Stimulated activated naive CD8-positive, alpha-beta T cell treated with anti-CD3 and anti-CD28 coated beads, Interleukin-15, Interleukin-2, amounts not matched to agents 100 U/mL and 50 U/mL, for 24 hours (primary cell): Measurements from ENCODE around the gene PROZ.
A peak's percentile ranks its signal among the peaks of the same experiment; 100 is the strongest.

Experiments
- ATAC-seq: fragments of 150-1000 bp; cut with Tn5 transposase; one replicate; pipeline ENCODE4 v1.10.0; 2021
- DNase-seq: peaks from one replicate; pipeline ENCODE4 v3.0.0; 2021

The PROZ gene

DNA sequence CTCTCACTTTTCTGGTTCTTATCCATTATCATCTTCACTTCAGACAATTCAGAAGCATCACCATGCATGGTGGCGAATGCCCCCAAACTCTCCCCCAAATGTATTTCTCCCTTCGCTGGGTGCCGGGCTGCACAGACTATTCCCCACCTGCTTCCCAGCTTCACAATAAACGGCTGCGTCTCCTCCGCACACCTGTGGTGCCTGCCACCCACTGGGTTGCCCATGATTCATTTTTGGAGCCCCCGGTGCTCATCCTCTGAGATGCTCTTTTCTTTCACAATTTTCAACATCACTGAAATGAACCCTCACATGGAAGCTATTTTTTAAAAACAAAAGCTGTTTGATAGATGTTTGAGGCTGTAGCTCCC is 38.6 kb upstream of the PROZ start:
- ATAC-seq: no peak
- no peak for DNase-seq

DNA sequence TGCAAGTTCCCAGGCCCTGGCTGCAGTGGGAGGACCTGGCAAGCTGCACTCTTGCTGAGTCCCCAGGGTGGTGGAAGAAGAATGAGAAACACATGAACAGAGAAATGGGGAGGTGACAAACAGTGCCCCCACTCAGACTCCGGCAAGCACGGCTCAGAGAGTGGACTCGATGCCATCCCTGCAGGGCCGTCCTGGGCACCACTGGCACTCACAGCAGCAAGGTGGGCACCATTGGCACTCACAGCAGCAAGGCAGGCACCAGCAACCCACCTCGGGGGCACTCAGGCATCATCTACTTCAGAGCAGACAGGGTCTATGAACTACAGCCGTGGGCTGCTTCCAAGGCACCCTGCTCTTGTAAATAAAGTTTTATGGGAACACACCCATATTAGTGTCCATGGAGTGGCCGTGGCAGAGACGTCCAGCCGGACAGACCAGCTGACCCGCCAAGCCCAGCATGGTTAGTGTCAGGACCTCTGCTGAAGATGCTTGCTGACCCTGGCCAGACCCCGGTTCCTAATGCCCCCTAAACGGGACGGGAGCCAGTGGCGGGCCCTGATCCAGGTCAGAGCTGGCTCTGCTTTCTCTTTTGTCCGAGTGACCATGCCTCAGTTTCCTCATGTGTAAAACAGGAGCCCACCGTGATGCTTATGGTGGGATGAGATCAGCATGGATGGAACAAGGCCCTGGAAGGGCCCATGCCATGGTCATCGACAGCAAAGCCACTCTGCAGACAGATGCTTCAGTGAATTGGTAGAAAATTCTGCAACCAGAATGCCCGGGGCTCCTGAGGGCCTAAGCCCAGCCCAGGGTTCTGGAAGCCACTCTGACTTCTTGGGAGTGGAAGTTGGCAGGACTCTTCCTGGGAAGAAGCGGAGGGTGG is 37.9 kb upstream of the PROZ start:
- ATAC-seq (no peak), DNase-seq (no peak)

DNA sequence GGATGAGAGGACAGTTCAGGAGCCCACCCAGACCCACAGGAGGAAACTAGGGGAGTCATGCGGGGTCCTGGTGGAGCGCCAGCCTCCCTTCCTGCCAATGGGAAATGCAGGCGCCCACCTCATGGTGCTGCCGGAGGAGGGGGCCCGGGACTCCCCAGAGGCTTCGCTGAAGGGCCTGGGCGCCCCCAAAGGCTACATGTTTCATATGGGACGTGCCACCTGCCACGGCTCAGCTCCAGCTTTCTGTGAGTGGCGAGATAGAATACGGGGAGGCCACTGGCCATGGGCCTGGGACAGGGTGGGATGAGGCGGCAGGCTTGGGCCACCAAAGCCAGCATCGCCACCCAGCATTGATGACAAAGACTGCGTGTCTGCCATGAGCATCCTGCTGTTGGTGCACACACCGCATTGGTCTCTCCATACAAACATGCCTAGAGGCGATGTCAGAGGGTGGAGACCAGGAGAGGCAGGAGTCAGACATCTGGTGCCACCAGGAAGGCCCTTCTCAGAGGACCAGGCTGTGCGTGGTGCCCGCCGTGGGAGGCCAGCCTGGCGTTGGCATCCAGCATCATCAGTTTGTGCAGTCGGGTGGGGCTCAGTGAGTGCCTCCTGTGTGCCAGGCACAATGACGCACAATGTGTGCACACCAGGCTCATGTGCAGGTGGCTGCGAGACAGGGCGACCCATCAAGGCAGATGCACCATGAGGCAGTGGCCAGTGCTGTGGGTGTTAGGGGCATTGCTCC is 37.1 kb upstream of the PROZ start:
- ATAC-seq: no peak
- DNase-seq: no peak

DNA sequence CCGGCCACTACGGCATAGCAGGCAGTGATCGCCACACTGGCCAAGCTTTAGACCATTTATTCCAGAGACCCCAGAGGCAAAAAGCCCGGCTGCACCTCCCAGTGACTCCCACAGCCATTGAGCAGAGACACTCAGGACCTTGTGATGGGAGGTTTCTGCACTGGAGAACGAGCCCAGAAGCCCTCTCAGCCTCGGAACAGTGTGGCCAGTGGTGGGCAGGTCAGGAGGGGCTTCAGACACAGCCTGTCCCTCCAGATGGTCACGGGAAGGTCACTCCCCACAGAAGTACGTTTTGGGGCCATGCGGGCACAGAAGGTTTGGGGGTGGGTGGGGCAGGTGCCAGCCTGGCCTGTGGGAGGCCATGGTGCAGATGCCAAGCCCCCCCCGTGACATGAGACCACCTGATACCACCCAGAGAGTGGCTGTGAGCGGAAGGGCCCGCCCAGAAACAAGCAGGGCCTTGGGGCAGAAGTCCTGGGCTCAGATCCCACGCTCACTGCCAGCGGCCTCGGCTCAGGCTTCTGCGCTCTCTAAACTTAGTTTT is 36.4 kb upstream of the PROZ start:
- ATAC-seq: no peak
- DNase-seq: no peak

DNA sequence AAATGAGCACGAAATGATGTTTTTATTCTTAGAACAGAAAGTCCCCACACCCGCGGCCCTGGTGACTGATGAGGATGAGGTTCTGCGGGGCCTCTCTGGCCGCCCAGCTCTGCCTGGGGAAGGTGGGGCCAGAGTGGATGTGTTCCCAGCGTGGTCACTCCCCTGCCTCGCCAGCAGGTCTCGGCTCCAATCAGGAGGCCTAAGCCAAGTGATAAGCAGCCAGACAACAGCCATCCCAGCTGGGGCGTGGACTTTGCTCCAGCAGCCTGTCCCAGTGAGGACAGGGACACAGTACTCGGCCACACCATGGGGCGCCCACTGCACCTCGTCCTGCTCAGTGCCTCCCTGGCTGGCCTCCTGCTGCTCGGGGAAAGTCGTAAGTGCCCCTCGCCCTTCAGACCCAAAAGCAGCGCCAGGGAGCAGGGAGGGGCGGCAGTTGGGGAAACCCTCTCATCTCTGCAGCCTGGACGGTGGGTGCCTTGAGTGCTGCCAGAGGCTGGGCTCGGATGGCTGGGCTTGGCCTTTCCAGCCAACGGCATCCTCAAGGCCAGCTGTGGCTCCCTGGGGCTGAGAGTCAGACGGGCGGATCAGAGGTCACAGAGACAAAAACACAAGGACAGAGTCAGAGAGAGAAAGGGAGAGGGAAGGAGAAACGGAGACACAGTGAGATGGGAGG is 35.8 kb upstream of the PROZ start, which contains the start of gene F10:
F10 (plus strand) TSS at position 250 of the 676 bp plus-strand sequence; CDS start at position 307, 57 bp downstream.
- DNase-seq (no peak), ATAC-seq (no peak)

DNA sequence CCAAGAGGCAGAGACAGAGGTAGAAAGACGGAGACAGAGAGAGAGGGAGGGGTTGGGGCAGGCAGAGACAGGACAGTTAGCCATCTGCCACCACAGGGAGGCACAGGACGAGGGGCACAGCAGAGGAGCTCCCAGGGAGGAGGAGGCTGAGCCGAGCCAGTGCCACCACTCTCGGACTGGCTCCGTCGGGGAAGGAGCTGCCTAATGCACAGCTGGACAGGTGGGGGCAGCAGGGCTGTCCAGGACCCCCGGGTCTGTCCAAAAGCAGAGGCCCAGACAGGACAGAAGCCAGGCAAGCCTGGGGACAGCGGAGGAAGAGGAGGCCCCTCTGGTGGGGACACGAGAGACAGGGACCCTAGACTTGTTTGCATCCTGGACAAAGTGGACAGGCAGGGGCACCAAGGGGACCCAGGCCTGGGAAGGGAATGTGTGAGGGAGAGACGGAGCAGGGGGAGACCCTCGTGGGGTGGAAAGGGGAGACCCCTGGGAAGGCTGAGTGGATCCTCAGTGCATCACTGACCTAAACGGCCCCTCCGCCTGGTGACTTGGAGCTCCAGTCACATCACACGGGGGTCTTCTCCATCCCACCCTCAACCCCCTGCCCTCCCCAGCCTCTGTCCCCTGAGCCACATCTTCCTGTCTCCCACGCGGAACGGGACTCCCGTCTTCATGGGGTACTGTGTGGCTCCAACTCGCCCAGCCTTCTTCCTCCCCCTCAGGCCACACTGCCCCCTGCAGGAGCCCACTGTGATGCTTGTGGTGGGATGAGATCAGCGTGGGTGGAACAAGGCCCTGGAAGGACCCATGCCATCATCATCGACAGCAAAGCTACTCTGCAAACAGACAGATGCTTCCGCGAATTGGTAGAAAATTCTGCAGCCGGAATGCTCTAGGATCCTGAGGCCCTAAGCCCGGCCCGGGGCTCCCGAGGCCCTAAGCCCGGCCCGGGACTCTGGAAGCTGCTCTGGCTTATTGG is 34.9 kb upstream of the PROZ start:
- no peak for ATAC-seq

DNA sequence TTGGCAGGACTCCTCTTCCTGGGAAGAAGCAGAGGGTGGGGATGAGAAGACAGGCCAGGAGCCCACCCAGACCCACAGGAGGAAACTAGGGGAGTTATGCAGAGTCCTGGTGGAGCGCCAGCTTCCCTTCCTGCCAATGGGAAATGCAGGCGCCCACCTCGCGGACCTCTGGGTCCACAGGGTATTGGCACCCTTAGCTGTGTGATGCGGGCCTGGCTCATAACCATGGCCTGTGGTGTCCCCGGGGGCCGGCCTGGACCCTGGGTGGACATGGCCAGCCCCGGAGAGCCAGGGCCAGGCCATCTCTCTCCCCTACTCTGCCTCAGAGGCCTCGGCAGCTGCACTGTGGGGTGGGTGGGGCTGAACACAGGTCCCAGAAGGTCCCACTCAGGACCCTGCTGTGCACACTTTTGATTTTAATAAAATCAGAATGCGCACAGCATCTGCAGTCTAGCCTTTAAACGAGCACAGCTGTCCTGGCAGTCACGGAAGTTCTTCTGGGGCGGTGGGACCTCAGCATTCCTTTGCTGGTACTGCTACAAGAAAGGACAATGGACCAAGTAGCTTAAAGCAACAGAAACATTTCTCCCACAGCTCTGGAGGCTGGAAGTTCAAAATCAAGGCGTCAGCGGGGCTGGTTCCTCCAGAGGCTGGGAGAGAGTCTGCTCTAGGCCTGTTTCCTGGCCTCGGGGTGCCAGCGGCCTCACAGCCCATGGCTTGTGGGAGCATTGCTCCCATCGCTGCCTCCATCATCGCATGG is 34.1 kb upstream of the PROZ start:
- DNase-seq (no peak), ATAC-seq (no peak)

More for the DNA sequence above, 34.9 kb upstream of the PROZ start:
- DNase-seq: peak; percentile 34

DNA sequence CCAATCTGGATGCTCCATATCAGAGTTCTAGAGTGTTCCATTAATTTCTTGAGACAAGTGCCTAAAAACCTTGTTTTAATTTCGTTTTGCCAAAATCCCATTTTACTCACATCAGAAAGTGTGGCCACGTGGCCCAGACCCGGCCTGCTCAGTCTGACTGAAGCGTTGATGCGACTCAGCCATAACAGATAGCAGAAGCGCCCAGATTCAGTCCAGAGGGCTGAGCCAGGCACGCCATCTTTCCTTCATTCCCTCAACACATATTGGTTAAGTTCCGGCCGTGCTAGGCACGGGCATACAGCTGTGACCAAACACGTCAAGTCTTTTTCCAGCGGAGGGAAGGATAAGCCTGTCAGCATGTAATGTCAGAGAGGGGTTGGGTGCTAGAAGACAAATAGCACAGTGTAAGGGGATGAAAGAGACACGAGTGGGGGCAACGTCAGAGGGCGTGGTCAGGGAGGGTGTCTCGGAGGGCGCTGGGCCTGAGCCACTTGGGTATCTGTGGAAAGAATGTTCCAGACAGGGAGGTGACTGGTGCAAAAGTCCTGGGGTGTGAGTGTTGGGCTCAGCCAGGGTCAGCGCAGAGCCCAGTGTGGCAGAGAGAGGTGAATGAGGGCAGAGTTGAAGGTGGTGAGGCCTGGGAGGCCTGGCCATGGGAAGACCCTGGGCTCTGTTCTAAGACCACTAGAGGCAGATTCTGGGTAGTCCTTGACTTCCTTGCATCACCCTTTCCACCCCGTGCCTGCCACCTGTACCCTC is 32.8 kb upstream of the PROZ start:
- DNase-seq: no peak

DNA sequence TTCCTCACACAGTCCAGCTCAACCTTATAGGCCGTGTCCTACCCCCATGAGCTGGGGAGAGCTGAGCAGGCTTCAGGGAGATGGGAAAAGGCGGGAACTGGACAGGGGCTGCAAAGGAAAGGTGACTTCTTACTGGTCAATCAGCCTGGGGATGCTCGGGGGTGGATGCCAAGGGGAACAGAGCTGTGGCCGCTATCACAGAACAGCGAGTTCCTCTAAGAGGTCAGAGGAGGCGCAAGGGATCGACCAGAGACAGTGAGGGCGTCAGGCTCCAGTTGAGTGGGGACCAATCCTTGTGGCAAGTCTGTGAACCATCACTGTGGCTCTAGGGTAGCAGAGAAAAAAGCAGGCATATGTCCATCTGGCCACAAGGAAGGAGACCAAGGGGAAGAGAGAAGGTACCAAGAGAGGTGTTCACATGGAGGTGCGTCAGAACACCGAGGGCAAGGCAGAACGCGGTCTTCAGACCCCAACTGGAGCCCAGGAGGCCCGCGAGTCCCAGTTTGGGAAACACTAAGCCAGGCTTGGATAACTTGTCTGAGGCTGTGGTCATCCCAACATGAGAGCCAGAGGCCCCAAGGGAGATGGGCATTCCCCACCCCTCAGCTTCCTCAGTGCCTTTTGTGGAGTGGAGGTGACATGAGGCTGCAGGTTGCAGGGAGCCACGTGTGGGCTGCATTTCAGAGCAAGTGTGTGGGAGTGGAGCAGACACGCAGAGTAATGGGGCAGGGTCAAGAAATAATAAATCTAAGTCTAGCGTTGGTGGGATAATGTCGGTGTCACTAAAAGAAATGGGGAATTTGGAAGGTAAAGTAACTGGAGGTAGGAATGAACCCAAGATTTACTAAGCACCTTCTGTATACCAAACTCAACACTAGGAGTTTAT is 31.9 kb upstream of the PROZ start:
- no peak for ATAC-seq
- DNase-seq: no peak

More for the DNA sequence above, 32.8 kb upstream of the PROZ start:
- no peak for ATAC-seq

DNA sequence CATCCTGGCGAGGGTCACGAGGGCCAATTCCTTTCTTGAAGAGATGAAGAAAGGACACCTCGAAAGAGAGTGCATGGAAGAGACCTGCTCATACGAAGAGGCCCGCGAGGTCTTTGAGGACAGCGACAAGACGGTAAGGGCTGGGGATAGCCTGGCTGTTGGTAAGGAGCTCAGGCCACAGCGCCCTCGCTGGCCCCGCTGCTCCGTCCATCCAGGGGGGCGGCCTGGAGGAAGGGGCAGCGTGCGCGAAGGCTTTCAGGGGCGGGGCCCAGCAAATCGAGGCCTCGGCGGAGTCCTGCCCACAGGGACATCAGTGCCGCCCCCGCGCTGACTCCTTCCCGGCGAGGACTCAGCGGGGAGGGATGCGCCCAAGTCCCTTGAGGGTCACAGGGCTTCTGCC is 29.0 kb upstream of the PROZ start:
- DNase-seq (no peak), ATAC-seq (peak; percentile 12)

DNA sequence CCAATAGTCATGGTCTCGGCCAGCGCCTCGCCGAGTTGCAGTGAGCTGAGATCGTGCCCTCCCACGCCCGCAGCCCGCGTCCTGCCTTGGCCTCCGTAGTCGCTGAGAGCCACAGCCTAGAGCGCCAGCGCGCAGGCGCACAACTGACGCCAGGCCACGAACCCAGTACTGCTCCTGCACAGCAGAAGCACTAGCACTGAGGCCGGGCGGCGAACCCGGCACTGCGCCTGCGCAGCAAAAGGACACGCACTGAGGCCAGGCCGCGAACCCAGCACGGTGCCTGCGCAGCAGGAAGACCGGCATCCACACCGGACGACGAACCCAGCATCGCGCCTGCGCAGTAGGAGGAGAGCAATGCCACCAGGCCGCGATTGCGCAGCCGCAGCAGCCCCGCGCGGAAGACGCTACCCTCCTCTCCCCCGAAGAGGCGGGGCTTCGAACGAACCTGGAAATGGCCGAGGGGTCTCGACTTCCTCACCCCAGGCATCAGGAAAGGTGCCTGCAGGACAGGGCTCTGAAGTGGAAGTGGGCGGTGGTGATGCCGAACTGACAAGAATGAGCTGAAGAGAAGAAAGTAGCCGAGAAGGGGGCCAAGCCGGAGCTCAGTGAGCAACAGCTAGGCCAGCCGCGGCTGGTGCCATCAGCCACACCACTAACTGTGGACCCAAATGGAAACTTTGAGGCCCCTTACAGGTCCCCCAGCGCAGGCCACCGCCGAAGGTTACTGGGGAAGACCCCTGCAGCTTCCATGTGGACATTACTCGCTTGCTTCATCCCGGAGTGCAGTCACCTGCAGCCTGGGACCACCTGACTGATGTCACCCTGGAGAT is 28.3 kb upstream of the PROZ start:
- peak; percentile 55 for DNase-seq

DNA sequence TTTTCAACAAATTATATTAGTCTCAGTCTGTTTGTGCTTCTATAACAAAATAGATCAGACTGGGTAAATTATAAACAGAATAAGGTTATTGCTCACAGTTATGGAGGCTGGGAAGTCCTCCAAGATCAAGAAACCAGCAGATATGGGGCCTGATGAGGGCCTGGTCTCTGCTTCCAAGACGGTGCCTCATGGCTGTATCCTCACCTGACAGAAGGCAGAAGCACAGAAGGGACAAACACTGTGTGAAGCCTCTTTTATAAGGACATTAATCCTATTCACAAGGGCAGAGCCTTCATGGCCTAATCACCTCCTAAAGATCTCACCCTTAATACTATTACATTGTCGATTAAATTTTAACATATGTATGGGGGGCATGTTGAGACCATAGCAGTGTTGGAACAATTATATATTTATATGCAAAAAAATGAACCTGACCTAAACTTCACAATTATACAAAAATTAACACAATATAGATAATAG is 23.1 kb upstream of the PROZ start:
- ATAC-seq (no peak), DNase-seq (no peak)

More for the DNA sequence above, 28.3 kb upstream of the PROZ start:
- peak; percentile 74 for ATAC-seq

DNA sequence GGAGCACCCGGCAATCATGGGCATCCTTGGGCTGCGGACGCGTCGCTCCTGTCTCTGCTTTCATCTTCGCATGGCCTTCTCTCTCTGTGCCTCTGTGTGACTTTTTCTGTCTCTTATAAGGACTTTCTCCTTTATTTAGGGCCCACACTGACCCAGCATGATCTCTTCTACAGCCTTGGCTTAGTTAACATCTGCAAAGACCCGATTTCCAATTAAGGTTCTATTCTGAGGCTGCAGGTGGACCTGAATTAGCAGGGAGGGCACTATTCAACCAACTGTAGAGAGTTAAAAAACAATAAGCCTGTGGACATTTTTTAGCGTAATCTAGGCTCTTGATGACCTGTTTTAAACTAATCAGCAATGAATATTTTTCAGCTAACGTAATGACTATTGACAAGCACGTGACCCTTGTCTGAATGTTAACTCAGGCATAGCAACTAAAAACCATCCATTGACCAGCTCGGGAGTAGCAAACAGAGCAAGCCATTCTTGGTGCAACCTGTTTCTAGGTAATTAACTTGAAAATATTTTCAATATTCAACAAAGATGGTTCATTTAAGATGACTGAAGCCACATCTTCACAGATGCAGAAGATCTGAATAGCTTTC is 20.7 kb upstream of the PROZ start:
- DNase-seq: no peak
- no peak for ATAC-seq

DNA sequence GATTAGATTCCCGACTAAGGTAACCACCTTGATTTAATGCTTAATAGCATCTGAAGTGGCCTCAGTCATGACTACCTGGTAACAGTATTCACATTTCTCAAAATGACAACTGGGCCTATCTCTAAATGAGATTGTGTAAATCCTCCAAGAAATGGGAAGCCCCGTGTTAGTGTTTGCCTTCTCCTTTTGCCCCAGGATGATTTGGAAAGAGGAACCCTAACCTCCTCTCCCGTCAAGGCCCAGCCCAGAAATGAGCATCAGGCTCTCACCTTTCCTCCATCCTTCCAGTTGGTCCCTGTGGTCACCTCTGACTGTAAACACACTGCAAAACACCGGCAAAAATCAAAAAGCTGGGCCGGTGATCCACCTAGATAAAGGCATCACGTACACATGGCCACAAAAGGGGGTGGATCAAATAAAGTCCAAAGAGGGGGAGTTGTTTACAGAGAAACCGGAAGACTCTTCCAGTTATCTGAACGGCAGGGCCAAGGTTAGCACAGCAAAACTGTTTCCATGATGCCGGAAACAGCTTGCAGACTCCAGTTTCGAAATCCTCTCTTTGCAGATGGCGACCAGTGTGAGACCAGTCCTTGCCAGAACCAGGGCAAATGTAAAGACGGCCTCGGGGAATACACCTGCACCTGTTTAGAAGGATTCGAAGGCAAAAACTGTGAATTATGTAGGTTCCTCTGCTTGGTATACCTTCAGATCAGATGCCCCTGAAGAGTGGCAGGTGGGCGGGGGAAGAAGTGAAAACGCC is 19.5 kb upstream of the PROZ start:
- DNase-seq: no peak
- no peak for ATAC-seq

DNA sequence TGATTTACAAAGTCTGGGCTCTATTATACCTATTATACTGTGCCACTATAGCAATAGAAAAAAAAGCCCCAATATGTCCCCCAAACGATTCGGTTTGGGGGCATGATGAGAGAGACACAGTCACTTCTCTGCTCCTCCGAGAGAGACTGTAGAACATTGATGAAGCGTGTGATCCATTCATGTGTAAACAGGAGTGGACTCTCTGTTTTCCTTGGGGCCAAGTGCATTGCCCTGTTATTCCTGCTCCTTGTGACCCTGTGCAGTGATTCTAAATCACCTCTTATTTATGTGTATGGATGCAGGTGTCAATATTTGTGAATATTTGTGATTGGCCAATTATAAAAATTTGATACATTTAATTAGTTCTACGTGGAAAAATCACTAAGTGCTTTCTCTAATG is 18.9 kb upstream of the PROZ start:
- no peak for ATAC-seq
- DNase-seq: no peak
